RKO (cell line): ENCODE measurements around the gene PRKCQ.
A peak's percentile ranks its signal among the peaks of the same experiment; 100 is the strongest.

Experiments
- DNase-seq: peaks from one replicate; pipeline ENCODE4 v3.0.0-alpha.2; 2016; ENCODE audit warnings: low spot score

Gene PRKCQ

DNA sequence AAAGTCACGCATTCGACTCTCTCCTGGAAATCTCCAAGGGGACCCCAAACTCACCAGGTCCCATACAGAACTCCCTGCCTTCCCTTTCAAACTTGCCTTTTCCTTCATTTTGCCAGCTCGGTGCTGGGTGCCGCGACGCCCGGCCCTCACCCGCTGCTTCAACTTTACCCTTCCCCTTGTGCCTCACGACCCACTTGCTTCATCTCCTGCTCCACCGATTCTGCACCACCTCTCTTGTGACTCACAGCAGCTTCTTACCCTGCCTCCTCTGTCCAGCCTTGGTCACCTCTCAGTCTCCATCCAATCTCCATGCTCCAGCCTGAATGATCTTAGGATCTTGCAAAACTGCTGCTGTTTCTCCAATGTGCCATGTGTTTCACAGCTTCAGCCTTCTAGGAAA, 59.9 kb downstream of the PRKCQ start:
- DNase-seq: no peak

- DNase-seq: no peak
Observed at GRCh38 chr10:6518791-6519429, 61.2 kb downstream of the PRKCQ start.

GRCh38 chr10:6516929-6517284, 63.2 kb downstream of the PRKCQ start:
- DNase-seq: no peak

DNA sequence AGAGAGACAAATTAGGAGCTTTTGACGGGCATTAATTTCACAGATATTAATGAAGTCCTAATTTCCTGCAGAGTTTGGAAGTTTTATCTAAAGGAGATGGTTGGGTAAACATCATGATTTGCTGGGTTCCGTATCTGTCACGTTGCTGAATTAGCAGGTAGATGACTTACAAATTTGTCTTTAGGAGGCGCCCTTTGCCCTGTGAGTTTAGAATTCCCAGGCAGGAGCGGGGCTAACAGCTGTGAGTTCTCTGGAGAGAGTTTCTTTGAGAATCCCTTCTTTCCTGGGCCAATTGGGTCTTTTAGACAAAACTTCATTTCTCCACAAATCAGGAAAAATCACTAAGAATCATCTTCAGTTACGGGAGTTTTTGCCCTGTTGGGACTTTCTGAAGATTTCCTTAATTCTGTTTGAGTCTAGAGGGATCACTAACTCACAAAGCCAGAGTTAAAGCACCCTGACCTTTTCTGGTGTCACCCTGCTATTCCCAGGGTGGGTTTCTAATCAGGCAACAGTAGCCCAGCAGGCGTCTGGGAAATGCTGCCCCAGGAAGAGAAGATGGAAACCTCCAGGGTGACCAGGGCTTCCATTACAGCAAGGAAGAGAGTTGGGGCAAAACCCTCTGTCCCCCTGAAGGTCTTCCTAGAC, 63.7 kb downstream of the PRKCQ start:
- no peak for DNase-seq

DNA sequence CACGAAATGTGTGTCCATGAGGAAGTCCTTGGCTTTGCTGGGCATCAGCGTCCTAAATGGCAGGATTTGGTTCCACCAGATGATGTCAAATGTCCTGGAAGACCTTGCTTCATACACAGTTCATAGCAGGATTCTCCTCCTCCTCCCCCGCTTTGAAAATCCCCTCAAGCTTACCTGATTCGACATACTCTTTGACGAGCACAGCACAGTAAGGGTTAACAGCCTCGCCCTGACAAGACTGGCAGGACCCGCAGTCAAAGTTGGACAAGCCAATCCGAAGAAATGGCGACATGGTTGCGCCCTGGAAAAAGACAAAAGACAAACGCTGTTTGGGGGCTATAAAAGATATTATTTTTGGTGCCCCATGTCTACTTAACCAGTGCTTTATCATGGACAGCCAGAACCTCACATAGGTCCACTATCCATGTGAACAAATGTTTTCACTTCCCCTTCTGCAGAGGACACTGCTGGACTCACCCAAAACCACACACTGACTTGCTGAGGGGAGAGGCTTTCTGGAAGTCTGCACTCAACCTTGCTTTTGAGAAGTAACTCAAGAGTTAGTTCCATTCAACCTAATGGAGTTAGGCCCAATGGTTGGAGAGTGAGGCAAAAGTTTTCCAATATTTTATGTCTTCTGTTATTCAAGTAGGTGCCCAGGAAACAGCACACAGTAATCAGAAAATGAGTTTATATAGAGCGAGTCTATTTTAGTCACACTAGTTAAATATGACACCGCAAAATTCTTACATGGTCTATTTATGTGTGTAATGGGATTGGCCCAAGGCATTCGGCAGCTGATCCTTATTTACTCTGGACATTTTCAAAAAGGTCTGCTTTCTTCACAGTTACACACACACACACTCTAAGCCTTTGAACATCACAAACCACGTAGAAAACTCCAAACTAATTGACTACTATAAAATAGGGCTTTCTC, 65.0 kb downstream of the PRKCQ start:
- DNase-seq: no peak

DNA sequence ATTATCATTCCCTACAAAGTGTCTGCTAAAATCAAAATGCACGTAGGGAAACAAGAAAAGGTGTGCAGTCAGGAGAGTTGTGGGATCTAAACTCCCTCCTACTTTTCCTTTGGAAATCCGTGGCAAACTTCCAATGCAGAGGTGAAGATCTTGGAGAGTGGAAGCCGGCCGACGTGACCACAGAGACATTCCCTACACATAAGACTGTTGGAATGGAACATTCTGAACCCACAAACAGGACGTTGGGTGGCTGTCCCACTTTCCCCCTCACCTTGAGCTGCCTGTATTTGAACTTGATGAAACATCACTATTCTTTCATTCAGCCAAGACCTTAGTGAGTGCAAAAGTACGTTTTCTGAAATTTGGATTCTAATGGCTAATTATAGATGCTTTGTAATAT, 65.9 kb downstream of the PRKCQ start:
- DNase-seq: no peak

DNA sequence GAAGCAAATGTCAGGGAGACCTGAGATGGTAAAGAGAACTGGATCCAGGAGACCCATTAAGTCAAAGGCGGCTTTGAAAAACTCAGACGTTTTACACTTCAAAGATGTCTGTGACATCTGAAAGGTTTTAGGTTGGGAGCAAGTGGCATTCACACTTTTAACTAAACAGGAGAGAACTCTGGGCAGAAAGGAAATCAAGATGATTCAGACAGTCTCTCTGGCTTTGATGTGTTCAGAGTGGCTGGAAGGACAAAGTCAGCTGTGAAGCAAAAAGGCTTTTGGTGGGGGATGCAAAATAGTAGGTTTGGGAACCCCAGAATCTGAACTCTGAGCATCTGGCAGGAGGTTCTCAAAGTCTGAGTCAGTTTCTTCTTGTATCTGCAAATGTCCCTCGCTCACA, 66.6 kb downstream of the PRKCQ start:
- DNase-seq: no peak

- no peak for DNase-seq
Observed at GRCh38 chr10:6512182-6512581, 67.9 kb downstream of the PRKCQ start.

DNA sequence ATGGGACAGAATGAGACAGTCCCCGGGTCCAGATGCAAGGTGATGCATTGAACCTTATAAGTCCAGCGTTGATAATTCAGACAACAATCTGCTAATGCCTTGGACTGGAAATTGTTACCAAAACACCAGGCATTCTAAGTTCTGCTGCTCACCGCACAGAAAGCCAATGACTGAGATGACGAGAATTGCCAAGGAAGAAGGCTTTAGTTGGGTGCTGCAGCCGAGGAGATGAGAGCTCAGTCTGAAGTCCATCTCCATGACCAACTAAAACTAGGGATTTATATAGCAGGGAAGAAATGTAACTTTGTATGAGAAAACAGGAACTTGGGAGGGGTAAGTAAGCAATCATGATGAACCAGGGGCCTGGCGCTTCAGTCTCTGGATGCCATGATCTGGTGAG, 68.7 kb downstream of the PRKCQ start:
- no peak for DNase-seq

DNA sequence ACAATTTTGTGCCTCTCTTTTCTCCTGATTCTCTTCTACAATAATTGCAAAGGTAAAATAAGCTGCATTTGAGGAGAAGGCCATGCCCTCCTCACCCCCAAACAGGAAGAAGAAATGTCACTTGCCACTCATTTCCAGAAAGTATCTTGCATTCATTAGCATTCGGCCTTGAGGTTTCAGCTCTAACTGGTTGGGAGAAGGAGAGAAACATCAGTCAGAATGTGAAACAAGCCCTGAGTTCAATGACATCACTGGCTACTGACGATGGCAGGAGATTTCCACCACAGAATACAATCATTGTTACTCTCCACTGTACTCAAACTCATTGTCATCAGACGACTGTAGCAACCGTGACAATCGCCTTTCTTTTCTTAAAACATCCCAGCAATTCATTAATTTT, 72.8 kb downstream of the PRKCQ start:
- DNase-seq: no peak

DNA sequence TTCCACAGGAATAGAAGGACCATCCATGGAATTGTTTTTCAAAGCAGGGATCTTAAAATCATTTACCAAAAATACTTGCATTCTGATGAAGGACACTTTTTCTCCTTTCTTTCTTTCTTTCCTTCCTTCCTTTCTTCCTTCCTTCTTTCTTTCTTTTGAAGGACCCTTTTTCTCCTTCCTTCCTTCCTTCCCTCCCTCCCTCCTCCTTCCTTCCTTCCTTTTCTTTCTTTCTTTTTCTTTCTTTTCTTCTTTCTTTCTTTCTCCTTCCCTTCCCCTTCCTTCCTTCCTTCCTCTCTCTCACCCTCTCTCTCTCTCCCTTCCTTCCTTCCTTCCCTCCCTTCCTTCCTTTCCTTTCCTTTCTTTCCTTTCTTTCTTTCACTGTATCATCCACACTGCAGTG, 74.8 kb downstream of the PRKCQ start:
- DNase-seq: no peak

DNA sequence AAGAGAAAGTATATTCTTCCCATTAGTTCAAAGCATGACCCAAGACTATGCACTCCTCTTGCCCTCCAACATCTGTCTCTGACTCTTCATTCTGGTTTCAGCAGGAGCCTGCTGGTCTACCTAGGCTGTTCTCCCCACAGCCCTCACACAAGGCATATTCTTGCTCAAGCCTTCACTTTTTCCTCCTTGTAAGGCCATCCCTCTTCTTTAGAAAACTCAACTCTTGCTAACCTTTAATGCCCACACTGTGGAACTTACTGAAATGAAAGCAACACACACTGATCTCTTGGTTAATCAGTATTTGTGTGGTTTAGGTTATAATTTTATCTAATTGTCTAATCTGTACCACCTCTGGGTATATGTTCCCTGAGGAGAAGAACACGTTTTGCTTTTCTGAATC, 75.8 kb downstream of the PRKCQ start:
- DNase-seq: no peak

- DNase-seq: no peak
Observed at GRCh38 chr10:6503171-6503570, 76.9 kb downstream of the PRKCQ start.

DNA sequence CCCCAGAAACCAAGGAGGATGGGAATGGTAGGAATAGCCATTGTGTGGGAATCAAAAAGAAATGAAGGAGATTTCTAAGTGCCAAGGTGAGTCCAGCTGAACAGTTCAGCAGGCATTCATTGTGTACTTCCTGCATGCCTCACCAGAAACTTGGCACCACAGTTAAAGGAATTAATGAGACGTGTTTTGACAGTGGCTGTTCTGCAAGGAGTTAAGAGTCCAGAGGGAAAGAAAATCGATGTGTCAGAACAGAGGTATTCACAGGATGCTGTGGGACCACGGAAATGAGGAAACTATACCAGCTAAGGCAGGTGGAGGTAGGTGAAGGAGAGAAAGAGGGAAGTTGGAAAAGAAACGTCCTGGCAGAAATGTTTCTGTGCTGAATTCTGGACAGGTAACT, 78.1 kb downstream of the PRKCQ start:
- no peak for DNase-seq

GRCh38 chr10:6499974-6500373, 80.1 kb downstream of the PRKCQ start:
- no peak for DNase-seq

DNA sequence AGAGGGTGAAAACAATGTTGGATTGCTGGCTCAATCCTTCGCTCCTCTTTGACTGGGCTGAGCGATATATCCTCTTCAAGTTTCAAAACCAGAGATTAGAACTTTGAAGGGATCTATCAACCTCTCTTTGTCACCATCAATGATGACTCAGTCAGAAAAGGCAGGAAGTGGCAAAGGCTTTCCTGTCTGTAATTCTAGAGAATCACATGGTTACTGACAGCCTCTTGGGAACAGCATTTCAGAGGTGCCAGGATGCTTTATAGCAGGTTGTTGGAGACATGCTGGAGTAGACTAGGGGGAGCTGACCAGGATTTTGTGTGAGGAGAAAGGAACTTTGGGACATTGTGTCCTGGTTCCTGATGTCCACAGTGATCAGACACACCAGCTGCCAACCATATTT, 81.3 kb downstream of the PRKCQ start:
- DNase-seq: peak; percentile 45

DNA sequence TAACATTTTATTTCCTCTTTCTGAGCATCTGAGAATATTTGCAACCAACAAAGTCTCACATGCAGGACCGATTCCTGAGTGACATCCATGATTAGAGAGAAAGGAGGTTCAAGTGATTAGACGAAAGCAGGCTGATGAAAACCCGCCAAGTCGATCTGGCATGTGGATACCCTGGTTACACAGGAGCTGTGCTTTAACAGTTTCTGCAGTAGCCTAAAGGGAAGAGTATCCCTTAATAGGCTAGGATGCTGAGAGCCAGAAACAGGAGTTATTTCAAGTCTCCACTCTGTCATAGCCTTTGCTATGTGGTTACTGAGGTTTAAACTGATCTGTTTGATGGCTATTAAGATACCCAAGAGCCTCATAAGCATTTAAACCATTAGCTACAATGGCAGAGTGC, 82.5 kb downstream of the PRKCQ start:
- DNase-seq: no peak

DNA sequence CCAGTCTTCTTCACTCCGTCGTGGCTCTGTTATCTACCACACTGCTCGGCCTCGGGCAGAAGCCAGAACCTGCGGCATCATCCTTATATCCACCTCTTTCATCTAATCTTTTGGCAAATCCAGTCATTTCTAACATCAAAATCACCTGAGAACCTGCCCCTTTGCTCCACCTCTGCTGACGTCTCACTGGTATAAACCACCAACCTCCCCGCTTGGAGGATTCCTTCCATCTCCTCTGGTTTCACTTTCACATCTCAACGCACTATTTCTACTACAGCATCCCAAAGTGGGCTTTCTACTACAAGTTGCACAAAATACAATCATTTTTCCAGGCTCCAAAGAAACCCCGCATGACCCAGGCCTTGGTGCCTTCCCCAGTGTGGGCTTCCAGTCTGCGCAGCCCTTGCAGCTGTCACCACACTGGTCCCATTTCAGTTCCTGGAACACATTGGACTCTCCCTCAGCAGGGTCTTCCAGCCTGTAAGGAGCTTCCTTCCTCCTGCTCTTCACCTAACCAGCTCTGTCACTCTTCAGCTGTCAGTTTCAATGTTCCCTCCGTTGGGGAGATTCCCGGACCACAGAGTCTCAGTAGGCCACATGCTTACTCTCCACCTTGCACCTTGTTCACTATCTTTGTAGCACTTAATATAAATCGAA, 85.0 kb downstream of the PRKCQ start:
- no peak for DNase-seq

DNA sequence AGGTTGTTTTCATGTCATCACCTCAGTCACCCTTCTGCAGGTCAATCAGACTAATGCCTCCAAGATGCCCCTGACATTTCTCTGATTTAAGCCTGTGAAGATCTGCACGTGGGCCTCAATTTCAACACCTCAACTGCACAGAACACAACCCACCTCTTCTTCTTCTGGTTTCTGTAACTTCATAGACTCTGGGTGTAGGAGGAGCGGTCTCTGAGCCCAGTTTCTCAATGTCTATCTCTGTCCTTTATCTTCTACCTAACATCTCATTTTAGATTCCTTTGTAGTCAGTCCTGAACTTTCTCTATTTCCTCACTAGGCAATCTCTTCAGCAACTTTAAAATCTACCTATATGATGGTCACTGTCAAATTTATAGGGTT, 85.6 kb downstream of the PRKCQ start:
- DNase-seq: no peak

DNA sequence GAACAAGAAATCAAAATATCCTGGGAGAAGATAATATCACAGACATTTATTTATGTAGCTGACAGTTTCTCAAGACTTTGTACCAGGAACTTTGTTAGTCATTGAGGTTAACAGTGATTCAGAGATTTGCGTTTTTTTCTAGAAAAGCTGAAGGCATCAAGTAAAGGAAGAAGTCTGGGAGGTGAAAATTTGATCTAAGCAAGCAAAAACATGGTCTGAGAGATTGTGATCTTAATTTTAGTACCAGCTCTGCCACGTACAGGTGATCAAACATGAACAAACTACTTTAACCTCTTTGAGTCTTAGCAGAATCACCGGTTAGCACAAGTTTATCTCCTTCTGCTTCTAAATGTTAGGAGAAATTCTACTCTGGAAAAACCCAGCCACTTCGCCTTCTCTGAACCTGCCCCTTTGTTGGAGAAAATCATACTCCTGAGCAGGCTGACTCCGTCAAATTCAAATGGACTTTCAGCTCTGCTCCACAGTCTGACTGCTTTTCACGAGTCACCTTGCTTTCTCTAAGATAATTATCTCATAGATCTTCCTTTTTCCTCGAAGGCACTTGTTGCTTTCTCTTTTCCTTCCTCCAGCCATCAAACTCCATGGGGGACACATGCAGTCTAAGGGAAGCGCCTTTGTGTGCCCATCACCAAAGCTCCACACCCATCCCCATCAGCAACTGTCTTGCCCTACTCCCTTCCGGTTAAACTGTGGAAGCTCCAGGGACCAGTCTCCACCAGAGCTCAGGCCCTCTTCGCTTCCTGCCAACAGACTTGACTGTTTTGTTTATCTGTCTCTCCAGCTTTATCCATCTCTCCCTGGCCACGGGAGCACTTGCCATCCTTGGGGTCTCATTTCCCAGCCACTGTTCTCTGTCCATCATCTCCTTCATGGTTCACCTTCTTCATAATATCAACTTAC, 86.3 kb downstream of the PRKCQ start:
- DNase-seq: peak; percentile 21

GRCh38 chr10:6492896-6493295, 87.2 kb downstream of the PRKCQ start:
- DNase-seq: no peak
